ENCODE data around the gene PSG4.
"Not testable (repeated sequence)": the region's sequence is repeated elsewhere in the genome, so short reads cannot be mapped to it uniquely, and the experiment has no call there.

The PSG4 gene

GRCh38 chr19:43205471-43206105, at the start of gene PSG4:
Gene PSG4 (minus strand): TSS chr19:43205638. CDS start chr19:43205536, 102 bp downstream.
- intact Hi-C loops (cut with DNase I); DNase-seq: not testable (repeated sequence)

- DNase-seq; intact Hi-C loops (cut with DNase I): not testable (repeated sequence)
These were observed 46.0 kb upstream of the PSG4 start for GRCh38 chr19:43251428-43251827.

GRCh38 chr19:43250296-43250695, 44.9 kb upstream of the PSG4 start:
- DNase-seq; intact Hi-C loops (cut with DNase I): not testable (repeated sequence)

- intact Hi-C loops (cut with DNase I); DNase-seq: not testable (repeated sequence)
These were observed 43.2 kb upstream of the PSG4 start for GRCh38 chr19:43248635-43249002.

- intact Hi-C loops (cut with DNase I); DNase-seq: not testable (repeated sequence)
These were observed 41.9 kb upstream of the PSG4 start for GRCh38 chr19:43247243-43247880.

- DNase-seq; intact Hi-C loops (cut with DNase I): not testable (repeated sequence)
These were observed 40.4 kb upstream of the PSG4 start for GRCh38 chr19:43245848-43246247.

- DNase-seq; intact Hi-C loops (cut with DNase I): not testable (repeated sequence)
These were observed 36.8 kb upstream of the PSG4 start for GRCh38 chr19:43242211-43242610.

- DNase-seq; intact Hi-C loops (cut with DNase I): not testable (repeated sequence)
These were observed 32.8 kb upstream of the PSG4 start for GRCh38 chr19:43238213-43238612.

- DNase-seq: not testable (repeated sequence)
These were observed 30.2 kb upstream of the PSG4 start for GRCh38 chr19:43235686-43236085.

GRCh38 chr19:43229315-43229714, 23.9 kb upstream of the PSG4 start:
- no peak for DNase-seq
- intact Hi-C loops (cut with DNase I): no loop called here

More at GRCh38 chr19:43235686-43236085, 30.2 kb upstream of the PSG4 start:
- intact Hi-C loops (cut with DNase I): not testable (repeated sequence)

- DNase-seq; intact Hi-C loops (cut with DNase I): not testable (repeated sequence)
These were observed 23.3 kb upstream of the PSG4 start for GRCh38 chr19:43228730-43229129.

GRCh38 chr19:43226986-43227385, 21.5 kb upstream of the PSG4 start:
- DNase-seq; intact Hi-C loops (cut with DNase I): not testable (repeated sequence)

GRCh38 chr19:43224855-43225253, 19.4 kb upstream of the PSG4 start:
- no peak for DNase-seq
- intact Hi-C loops (cut with DNase I): no loop called here

GRCh38 chr19:43224201-43224854, 18.9 kb upstream of the PSG4 start:
- intact Hi-C loops (cut with DNase I): not testable (repeated sequence)

GRCh38 chr19:43221891-43222290, 16.5 kb upstream of the PSG4 start:
- DNase-seq; intact Hi-C loops (cut with DNase I): not testable (repeated sequence)

More at GRCh38 chr19:43224201-43224854, 18.9 kb upstream of the PSG4 start:
- DNase-seq: not testable (repeated sequence)

GRCh38 chr19:43219136-43219535, 13.7 kb upstream of the PSG4 start:
- intact Hi-C loops (cut with DNase I); DNase-seq: not testable (repeated sequence)

- intact Hi-C loops (cut with DNase I); DNase-seq: not testable (repeated sequence)
These were observed 10.4 kb upstream of the PSG4 start for GRCh38 chr19:43215881-43216280.

- intact Hi-C loops (cut with DNase I): no loop called here
These were observed 2.6 kb upstream of the PSG4 start for GRCh38 chr19:43207991-43208390.

GRCh38 chr19:43207174-43207573, 1.7 kb upstream of the PSG4 start:
- DNase-seq: not testable (repeated sequence)

More at GRCh38 chr19:43207991-43208390, 2.6 kb upstream of the PSG4 start:
- DNase-seq: no peak

GRCh38 chr19:43203611-43204010, 1.8 kb downstream of the PSG4 start:
- DNase-seq; intact Hi-C loops (cut with DNase I): not testable (repeated sequence)

More at GRCh38 chr19:43207174-43207573, 1.7 kb upstream of the PSG4 start:
- intact Hi-C loops (cut with DNase I): not testable (repeated sequence)

GRCh38 chr19:43201891-43202290, 3.5 kb downstream of the PSG4 start:
- intact Hi-C loops (cut with DNase I); DNase-seq: not testable (repeated sequence)

All from posterior cingulate gyrus (tissue), 11 donors.